Glutamatergic neuron (in vitro differentiated cells): ENCODE measurements around the gene CCL4. TPM values are rescaled to one million over a fixed set of nuclear protein-coding genes. Genes with fewer than 3 reads are reported as not detected.
"Not testable (repeated sequence)": the region's sequence is repeated elsewhere in the genome, so short reads cannot be mapped to it uniquely, and the experiment has no call there.

Source experiments
- DNase-seq: peaks from one replicate; pipeline ENCODE4 v3.0.0; 2022
- H3K27ac Mint-ChIP-seq: one replicate; pipeline ENCODE4 v1.8.0; 2020; ENCODE audit warnings: mild to moderate bottlenecking, mixed read lengths, inconsistent platforms; ENCODE audit not compliant: unreplicated experiment
- H3K27me3 Mint-ChIP-seq: one replicate; pipeline ENCODE4 v1.8.0; 2020; ENCODE audit warnings: mild to moderate bottlenecking, moderate library complexity, mixed read lengths, inconsistent platforms; ENCODE audit not compliant: unreplicated experiment
- H3K36me3 Mint-ChIP-seq: one replicate; pipeline ENCODE4 v1.8.0; 2020; ENCODE audit warnings: mild to moderate bottlenecking, mixed read lengths, inconsistent platforms; ENCODE audit not compliant: unreplicated experiment
- H3K4me1 Mint-ChIP-seq: one replicate; pipeline ENCODE4 v1.8.0; 2020; ENCODE audit warnings: mild to moderate bottlenecking, low read depth, mixed read lengths, inconsistent platforms; ENCODE audit not compliant: unreplicated experiment
- H3K4me3 Mint-ChIP-seq: one replicate; pipeline ENCODE4 v1.8.0; 2020; ENCODE audit warnings: mild to moderate bottlenecking, mixed read lengths, inconsistent platforms; ENCODE audit not compliant: unreplicated experiment
- H3K9me3 Mint-ChIP-seq: one replicate; pipeline ENCODE4 v1.8.0; 2020; ENCODE audit warnings: mild to moderate bottlenecking, moderate library complexity, mixed read lengths, inconsistent platforms; ENCODE audit not compliant: unreplicated experiment
- CTCF ChIP-seq: fragments of 200-600 bp; sonication (generic); IDR thresholded peaks from one replicate; pipeline ENCODE4 v1.5.0; 2021; ENCODE audit not compliant: partially characterized antibody, unreplicated experiment
- total RNA-seq: library from RNA; stranded (reverse); fragmentation: NEBNext Ultra II Directional; extraction: Animal tissue kit (Norgen Biotek cat#: 25700); gene quantifications from one replicate; pipeline ENCODE4 v1.2.1, GENCODE V29; 2021; ENCODE audit not compliant: unreplicated experiment

Gene CCL4
- total RNA-seq, 1 donor from 2014 or later, result not detected

DNA sequence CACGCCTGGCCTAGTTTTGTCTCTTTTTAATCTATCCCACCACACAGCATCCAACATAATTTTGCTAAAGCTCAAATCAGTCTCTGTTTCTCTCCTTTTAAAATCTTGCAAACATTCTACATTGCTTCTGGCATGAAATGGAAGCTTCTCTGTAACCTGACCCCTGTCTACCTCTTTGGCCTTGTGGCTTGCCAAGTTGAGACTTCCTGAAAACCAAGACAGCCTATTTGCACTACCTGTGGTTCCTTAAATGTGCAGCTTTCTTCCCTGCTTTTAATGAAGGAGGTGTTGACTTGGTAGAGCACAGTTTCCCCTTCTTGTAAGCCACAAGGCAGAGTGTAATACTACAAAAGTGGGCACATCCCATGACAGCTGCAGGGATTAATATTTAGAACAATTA lies 7.6 kb upstream of the CCL4 start:
- Mint-ChIP-seq H3K27me3 (no peaks in the 10 kb centered on the region), H3K36me3 (no peaks in the 10 kb centered on the region), H3K27ac (no peak overlapping the region), H3K4me3 (no peak overlapping the region), H3K9me3 (no peaks in the 10 kb centered on the region), H3K4me1 (no peaks in the 10 kb centered on the region)
- no peak for DNase-seq
- TF ChIP-seq CTCF, result no peak

DNA sequence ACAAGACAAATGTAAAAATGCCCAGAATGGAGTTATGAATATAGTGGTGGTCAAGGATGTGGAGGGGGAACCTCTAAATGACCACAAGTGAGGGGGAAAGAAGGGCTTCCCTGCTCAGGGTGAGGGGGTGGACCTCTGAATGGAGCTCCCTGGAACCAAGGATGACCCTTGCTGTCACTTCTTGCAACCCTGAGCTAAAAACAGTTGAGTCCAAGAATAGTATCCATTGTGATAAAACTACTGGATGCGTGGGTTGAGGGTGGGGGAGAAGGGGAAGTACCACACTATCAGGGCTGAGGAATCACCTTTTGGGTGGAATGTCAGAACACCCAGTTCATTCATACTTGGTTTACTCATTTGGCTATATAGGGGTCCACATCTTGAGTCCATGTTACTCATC lies 4.6 kb upstream of the CCL4 start:
- not testable (repeated sequence) for H3K27ac Mint-ChIP-seq, DNase-seq, H3K4me3 Mint-ChIP-seq, H3K9me3 Mint-ChIP-seq, H3K4me1 Mint-ChIP-seq, H3K36me3 Mint-ChIP-seq, H3K27me3 Mint-ChIP-seq

GRCh38 chr17:36104246-36104645 lies 619 bp downstream of the CCL4 start:
- H3K9me3 Mint-ChIP-seq, H3K4me3 Mint-ChIP-seq, H3K36me3 Mint-ChIP-seq, H3K4me1 Mint-ChIP-seq, H3K27ac Mint-ChIP-seq, DNase-seq, H3K27me3 Mint-ChIP-seq: not testable (repeated sequence)

DNA sequence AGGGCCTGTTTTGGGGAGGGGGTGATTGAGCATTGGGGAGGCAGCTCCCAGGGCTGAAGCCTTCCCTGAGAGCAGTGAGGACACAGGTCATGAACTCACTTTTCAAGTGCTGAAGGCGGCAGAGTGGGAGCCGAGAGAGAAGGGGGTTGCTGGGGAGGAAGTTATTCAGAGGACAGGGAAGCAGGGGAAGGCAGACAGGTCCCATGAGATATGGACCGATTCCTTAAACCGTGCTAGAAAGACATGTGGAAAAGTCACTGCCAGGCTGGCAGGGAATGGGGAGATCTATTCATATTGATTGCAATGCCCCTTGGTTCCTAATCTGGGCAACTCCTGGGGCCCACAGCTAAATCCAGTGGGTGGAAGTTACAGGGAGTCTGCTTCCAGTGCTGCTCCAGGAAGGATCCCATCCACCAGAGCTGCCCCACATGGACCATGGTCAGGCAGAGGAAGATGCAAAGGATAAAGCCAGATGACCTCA lies 1.1 kb downstream of the CCL4 start:
- no peak for TF ChIP-seq CTCF
- Mint-ChIP-seq H3K27me3 (peaks cover 5% of the 10 kb centered on the region), H3K4me1 (no peaks in the 10 kb centered on the region), H3K4me3 (no peak overlapping the region), H3K9me3 (no peaks in the 10 kb centered on the region), H3K27ac (no peak overlapping the region), H3K36me3 (peaks cover 5% of the 10 kb centered on the region)
- DNase-seq, result no peak

DNA sequence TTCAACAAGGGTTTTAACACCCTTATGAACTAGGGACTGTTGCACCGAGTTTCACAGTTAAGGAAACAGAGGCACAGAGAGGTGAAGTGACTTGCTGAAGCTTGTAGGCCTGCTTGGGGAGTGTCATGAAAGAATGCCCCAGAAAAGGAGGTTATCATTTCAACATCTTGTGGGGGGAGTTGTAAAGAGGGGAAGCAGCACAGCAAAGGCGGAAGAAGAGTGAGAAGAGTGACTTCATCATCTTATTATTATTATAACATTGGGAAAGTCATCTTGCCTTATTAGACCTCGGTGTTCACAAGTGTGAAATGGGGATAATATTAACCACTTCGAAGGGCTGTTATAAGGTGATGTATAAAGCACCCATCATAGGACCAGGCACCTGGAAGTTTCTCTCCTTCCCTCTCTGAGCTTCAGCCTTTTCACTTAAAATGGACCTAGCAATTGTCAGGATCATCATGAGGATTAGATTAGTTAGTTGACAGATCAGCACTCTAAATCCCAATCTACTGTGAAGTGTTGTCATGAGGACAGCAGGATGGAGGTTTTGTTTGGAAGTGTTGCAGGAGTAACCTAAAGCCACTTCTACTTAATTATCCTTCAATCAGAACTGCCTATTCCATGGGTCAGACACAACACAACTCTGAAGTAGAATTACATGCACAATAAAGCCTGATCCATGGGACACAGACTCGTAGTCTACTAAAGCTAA lies 2.3 kb downstream of the CCL4 start:
- Mint-ChIP-seq H3K36me3 (peaks cover 5% of the 10 kb centered on the region), H3K4me3 (no peak overlapping the region), H3K27me3 (peaks cover 5% of the 10 kb centered on the region), H3K27ac (no peak overlapping the region), H3K4me1 (no peaks in the 10 kb centered on the region), H3K9me3 (no peaks in the 10 kb centered on the region)
- no peak for DNase-seq
- TF ChIP-seq CTCF, result no peak

GRCh38 chr17:36106493-36106835 lies 2.8 kb downstream of the CCL4 start:
- DNase-seq, result no peak
- H3K4me3 Mint-ChIP-seq, result no peak overlapping the region
- TF ChIP-seq CTCF, result no peak
- H3K9me3 Mint-ChIP-seq, result no peaks in the 10 kb centered on the region
- peaks cover 5% of the 10 kb centered on the region for H3K36me3 Mint-ChIP-seq
- peaks cover 5% of the 10 kb centered on the region for H3K27me3 Mint-ChIP-seq
- no peak overlapping the region for H3K27ac Mint-ChIP-seq
- no peaks in the 10 kb centered on the region for H3K4me1 Mint-ChIP-seq
